Raji (cell line): ENCODE measurements around the gene ABCA9.

Source experiments
- POLR2A ChIP-seq: IDR thresholded peaks from 2 replicates; pipeline ENCODE4 v1.6.1; 2011; ENCODE audit warnings: low read depth, low read length, control low read depth; ENCODE audit not compliant: insufficient read depth

ABCA9 gene

DNA sequence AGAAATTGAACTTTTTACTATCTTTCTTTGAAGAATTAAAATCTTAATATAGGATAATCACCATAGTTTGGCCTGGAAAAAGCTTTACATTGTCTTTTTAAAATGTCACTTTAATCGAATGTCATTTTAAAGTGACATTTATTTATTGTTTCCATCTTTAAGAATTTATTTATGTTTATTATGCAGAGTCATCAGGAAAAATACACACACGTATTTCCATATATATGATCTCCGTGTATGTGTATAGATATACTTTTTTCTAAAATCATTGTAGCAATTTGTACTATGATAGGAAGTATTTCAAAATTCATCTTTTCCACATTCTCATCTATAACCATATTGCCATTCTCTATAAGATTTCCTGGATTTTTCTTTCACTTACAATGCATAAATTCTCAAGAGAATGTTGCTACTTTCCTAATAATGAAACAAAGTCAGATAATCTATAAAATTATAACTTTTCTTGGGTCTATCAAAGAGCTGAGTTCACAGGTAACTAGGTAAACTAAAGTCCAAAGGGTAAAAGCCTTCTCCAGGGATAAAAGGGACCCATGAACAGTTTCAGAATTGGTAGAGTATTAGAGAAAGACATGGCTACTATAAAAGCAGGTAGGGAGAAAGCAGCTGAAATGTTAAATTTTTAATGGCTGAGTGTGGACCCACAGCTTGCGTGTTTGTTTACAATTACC is 117.5 kb downstream of the ABCA9 start:
- no peak for TF ChIP-seq POLR2A

DNA sequence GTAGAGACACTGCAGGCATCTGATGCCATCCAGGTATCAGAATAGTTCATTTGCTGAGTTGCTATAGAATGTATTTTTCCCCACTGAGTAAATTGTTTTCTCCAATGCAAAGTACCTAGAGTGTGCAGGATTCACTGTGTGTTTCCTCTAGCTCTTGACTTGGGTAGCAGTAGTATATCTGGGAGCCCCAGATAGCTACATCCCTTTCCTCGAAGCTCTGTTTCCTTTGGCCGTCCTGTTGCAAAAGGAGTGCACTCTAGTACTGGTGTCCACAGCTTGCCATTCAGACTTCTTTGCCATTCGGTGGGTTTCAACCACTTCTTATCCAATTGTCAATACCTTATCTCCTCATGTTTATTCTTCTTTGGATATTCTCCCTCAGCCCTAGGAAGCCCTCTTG is 118.3 kb downstream of the ABCA9 start:
- TF ChIP-seq POLR2A = no peak

DNA sequence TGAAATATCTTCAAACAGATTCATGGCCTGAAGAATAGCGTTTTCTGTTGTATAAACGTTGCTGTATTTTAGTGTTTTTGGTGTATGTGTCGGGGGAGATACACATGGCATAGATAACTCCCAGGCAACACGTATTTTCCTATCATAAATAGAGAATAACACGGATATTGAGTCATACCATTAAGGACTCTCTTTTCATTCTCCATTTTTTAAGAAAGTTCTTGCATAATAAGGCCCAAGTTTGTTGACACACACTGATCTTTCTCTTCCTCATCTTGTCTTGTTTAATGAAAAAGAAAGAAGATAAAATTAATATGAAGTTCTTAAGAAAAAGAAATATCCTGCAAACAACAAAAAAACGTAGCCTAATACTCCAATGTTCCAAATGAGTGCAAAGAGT is 119.0 kb downstream of the ABCA9 start:
- no peak for TF ChIP-seq POLR2A

DNA sequence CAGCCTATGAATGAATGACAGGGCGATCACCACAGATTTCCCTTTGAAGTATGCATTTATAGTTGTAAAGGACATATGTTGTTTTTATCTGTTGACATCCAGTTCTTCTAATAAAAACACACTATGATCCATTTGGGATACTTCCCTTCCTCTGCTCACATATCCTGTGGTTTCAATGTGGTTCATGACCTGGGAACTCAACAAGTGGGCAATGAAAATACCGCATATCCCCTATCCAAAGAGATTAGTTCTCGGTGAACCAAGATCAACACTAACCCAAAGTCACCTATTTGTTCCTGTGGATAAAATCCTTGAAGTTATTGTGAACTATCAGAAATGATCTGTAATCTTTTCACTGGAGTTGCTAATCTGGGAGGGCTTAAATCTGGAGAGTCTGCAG is 121.5 kb downstream of the ABCA9 start:
- no peak for TF ChIP-seq POLR2A

DNA sequence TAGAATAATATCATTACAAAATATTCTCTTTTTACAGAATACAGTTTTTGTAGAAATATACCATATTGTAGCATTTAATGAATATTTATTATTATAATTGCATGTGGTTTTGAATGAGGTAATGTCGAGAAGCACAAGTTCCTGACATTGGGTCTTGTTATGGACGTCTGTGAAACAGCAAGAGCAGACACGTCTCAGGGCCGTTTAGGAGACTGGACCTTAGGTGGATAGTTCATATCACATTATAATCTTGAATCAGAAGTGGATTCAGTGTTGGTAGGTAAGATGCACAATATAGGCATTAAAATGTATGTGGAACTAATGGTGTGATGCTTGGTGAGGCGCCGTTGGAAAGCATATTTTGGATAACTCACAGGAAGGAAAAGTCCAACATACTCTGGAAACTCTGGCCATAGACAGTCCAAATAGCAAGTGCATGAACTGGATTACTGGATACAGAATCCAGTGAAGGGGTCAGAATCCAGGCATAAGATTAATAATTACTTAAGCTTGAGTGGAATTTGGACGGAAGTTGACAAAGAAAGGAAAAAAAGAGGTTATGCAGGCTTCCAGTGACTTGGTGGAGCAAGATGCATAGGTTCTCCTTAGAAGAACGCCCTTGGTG is 122.7 kb downstream of the ABCA9 start:
- TF ChIP-seq POLR2A = no peak

DNA sequence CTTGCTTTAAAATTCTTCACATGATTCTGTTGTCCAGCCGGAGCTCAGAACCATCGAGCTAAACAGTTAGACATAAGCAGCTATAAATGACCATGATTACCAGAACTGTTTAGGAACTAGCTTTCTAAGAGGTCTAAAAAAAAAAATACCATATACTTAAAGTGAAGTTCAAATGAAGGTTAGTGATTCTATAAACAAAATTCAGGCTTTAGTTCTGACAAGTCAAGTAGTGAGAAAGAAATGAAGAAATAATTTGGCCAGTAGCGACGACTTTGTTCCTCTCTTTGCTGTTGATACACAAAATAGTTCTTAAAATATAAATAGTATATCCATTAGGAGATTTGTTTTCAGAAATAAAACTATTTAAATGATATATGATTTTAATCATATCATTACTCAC is 133.2 kb downstream of the ABCA9 start:
- no peak for TF ChIP-seq POLR2A

DNA sequence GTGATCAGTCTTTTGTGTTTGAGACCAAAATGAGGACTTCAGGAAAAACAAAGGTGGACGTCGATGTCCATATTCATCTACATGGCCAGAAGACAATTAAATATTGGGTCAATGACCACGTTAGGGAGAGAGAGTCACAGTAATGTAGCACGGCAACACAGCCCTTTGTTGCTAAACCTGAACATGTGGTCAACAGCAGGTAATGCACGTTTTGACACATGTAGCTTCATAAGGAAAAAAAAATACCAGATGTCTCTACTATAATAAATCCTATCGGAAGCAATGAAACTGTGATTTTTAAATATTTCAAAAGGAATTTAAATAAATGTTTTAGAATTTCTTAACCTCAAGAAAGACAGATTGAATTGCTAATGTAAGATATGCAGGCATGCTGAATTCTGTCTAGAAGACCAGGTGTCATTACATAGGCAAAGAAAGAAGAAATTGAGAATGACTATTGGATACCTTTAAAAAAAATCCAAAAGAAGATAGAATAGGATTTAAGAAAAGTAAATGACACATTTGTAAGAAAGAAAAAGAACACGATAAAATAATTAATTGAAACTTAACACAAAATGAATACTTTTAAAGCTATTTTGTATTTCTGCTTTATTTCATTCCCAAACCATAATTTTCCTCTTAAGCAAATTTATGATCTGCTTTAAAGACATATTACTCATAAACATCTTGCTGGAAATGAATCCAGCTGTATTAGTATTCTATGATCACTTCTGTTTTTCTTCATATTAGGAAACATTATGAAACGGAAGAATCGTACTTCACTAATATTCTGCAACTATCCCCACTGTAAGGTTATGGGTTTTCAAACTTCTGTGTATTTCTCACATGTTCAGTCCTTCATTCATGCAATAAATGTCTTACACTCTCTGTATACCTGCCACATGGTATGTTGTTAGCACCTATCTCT is 135.7 kb downstream of the ABCA9 start:
- TF ChIP-seq POLR2A = no peak
